ENCODE data around the gene SNX30.
"Not testable (repeated sequence)": the region's sequence is repeated elsewhere in the genome, so short reads cannot be mapped to it uniquely, and the experiment has no call there.

SNX30 gene

GRCh38 chr9:112719241-112719691 lies 31.3 kb upstream of the SNX30 start:
- H3K27ac ChIP-seq, result no peak overlapping the region
- TF ChIP-seq ZFX (IDR thresholded peaks at IDR 0.05; ENCODE audit: borderline replicate concordance) (no peak), CTCF (IDR thresholded peaks at IDR 0.05) (no peak)

- no peak for TF ChIP-seq ZFX (IDR thresholded peaks at IDR 0.05; ENCODE audit: borderline replicate concordance)
- no peak for TF ChIP-seq CTCF (IDR thresholded peaks at IDR 0.05)
- H3K27ac ChIP-seq, result no peak overlapping the region
These were observed 30.9 kb upstream of the SNX30 start for GRCh38 chr9:112719696-112720095.

GRCh38 chr9:112720113-112720780 lies 30.3 kb upstream of the SNX30 start:
- no peak overlapping the region for H3K27ac ChIP-seq
- TF ChIP-seq CTCF (IDR thresholded peaks at IDR 0.05), result no peak
- TF ChIP-seq ZFX (IDR thresholded peaks at IDR 0.05; ENCODE audit: borderline replicate concordance), result no peak

- H3K27ac ChIP-seq, result not testable (repeated sequence)
These were observed 27.8 kb upstream of the SNX30 start for GRCh38 chr9:112722749-112723148.

GRCh38 chr9:112725961-112726360 lies 24.6 kb upstream of the SNX30 start:
- no peak overlapping the region for H3K27ac ChIP-seq
- TF ChIP-seq ZFX (IDR thresholded peaks at IDR 0.05; ENCODE audit: borderline replicate concordance) (no peak), CTCF (IDR thresholded peaks at IDR 0.05) (no peak)

GRCh38 chr9:112726428-112726827 lies 24.1 kb upstream of the SNX30 start:
- no peak overlapping the region for H3K27ac ChIP-seq
- TF ChIP-seq ZFX (IDR thresholded peaks at IDR 0.05; ENCODE audit: borderline replicate concordance) (no peak), CTCF (IDR thresholded peaks at IDR 0.05) (no peak)

GRCh38 chr9:112728401-112728800 lies 22.2 kb upstream of the SNX30 start:
- no peak overlapping the region for H3K27ac ChIP-seq
- TF ChIP-seq ZFX (IDR thresholded peaks at IDR 0.05; ENCODE audit: borderline replicate concordance), result no peak
- TF ChIP-seq CTCF (IDR thresholded peaks at IDR 0.05), result no peak

GRCh38 chr9:112731971-112732370 lies 18.6 kb upstream of the SNX30 start:
- TF ChIP-seq ZFX (IDR thresholded peaks at IDR 0.05; ENCODE audit: borderline replicate concordance), result no peak
- no peak for TF ChIP-seq CTCF (IDR thresholded peaks at IDR 0.05)
- H3K27ac ChIP-seq, result no peak overlapping the region
